K562 (cell line): Measurements from ENCODE around the gene RAB4B. TPM values are rescaled to one million over a fixed set of nuclear protein-coding genes. Genes with fewer than 3 reads are reported as not detected.

Experiments used
- BCOR ChIP-seq: fragments of 450-650 bp; IDR thresholded peaks from 2 replicates; pipeline ENCODE4 v1.6.1; 2016
- JUND ChIP-seq, 2 experiments: IDR thresholded peaks; 2 replicates in 1 of 2; 3 replicates in 1 of 2; pipeline ENCODE4 v1.6.1; 2011; ENCODE audit warnings: borderline replicate concordance in 2 of 2, low read depth in 2 of 2, low read length in 2 of 2, improper control_type of control experiment in 1 of 2, missing biosample characterization in 1 of 2, missing genetic modification characterization in 1 of 2, missing genetic modification reagents in 1 of 2
- KLF10 ChIP-seq: fragments of 250-450 bp; sonication (Bioruptor Pico); IDR thresholded peaks from 2 replicates; pipeline ENCODE4 v1.6.1; 2021; ENCODE audit warnings: matching md5 sums
- MED1 ChIP-seq: sonication (generic); formaldehyde crosslinking; IDR thresholded peaks from 2 replicates; pipeline ENCODE4 v1.8.1; 2023; ENCODE audit warnings: missing genetic modification reagents, borderline replicate concordance
- NCOA4 ChIP-seq: fragments of 450-650 bp; IDR thresholded peaks from 2 replicates; pipeline ENCODE4 v1.6.1; 2018; ENCODE audit warnings: mild to moderate bottlenecking; ENCODE audit not compliant: partially characterized antibody
- PHB ChIP-seq: fragments of 250-450 bp; sonication (Bioruptor Pico); IDR thresholded peaks from 2 replicates; pipeline ENCODE4 v1.5.0; 2021
- POU5F1 ChIP-seq: fragments of 150-350 bp; IDR thresholded peaks from 2 replicates; pipeline ENCODE4 v1.6.1; 2014; ENCODE audit warnings: borderline replicate concordance, low read length, low read depth, mild to moderate bottlenecking; ENCODE audit not compliant: partially characterized antibody
- RBBP5 ChIP-seq: fragments of 200-600 bp; sonication (generic); IDR thresholded peaks from 2 replicates; pipeline ENCODE4 v1.6.1; 2012; ENCODE audit warnings: borderline replicate concordance, mild to moderate bottlenecking, low read length, control low read depth, inconsistent platforms; ENCODE audit not compliant: insufficient read depth, poor library complexity, severe bottlenecking
- SIX5 ChIP-seq, 2 experiments: IDR thresholded peaks; 2 replicates each; pipeline ENCODE4 v1.6.1; 2011; ENCODE audit warnings: low read length in 2 of 2, borderline replicate concordance in 1 of 2, low read depth in 1 of 2, mild to moderate bottlenecking in 1 of 2, moderate library complexity in 1 of 2; ENCODE audit not compliant: insufficient read depth in 1 of 2
- SRSF1 ChIP-seq: fragments of 200-400 bp; formaldehyde crosslinking; IDR thresholded peaks from 2 replicates; pipeline ENCODE4 v1.6.1; 2017; ENCODE audit warnings: mild to moderate bottlenecking, low read depth, low read length, moderate library complexity
- SRSF7 ChIP-seq: fragments of 200-400 bp; formaldehyde crosslinking; optimal IDR thresholded peaks from 2 replicates; pipeline ENCODE3; 2017; ENCODE audit warnings: mild to moderate bottlenecking, low read depth, low read length
- VEZF1 ChIP-seq: fragments of 200-800 bp; sonication (Bioruptor generic); IDR thresholded peaks from 2 replicates; pipeline ENCODE4 v1.6.1; 2017; ENCODE audit warnings: missing genetic modification characterization, missing compliant biosample characterization
- ZNF347 ChIP-seq: fragments of 450-650 bp; formaldehyde crosslinking; IDR thresholded peaks from 2 replicates; pipeline ENCODE4 v1.4.0; 2020; ENCODE audit warnings: low read depth, mild to moderate bottlenecking, moderate library complexity
- ZNF518B ChIP-seq: fragments of 250-450 bp; sonication (Bioruptor Pico); IDR thresholded peaks from 2 replicates; pipeline ENCODE4 v1.5.0; 2021; ENCODE audit warnings: mild to moderate bottlenecking, moderate library complexity
- ZNF785 ChIP-seq: fragments of 250-450 bp; sonication (Bioruptor Pico); IDR thresholded peaks from 2 replicates; pipeline ENCODE4 v1.4.0; 2020; ENCODE audit warnings: mild to moderate bottlenecking
- polyA plus RNA-seq, 8 experiments: library from polyadenylated mRNA; depleted of rRNA in 4 of 8; stranded (reverse) in 5 of 8; unstranded in 3 of 8; fragments of >200 nt; fragmentation: Nextera tagmentation in 2 of 8; fragmentation: Illumina TruSeq in 1 of 8; extraction: Ambion mirVana in 2 of 8; extraction: Trizol in 1 of 8; gene quantifications; 2 replicates each; pipeline versions ENCODE4 v1.2.1 to v1.2.3, GENCODE V29; 2011 to 2014; ENCODE audit warnings: inconsistent platforms in 1 of 8, missing spikeins in 1 of 8
- total RNA-seq, 7 experiments: library from RNA; depleted of rRNA in 6 of 7; stranded (reverse); fragments of >200 nt in 6 of 7; fragmentation: Illumina TruSeq in 2 of 7; extraction: Trizol in 2 of 7; gene quantifications; 2 replicates each; pipeline versions ENCODE4 v1.2.1 to v1.2.3, GENCODE V29; 2011 to 2021; ENCODE audit warnings: low replicate concordance in 1 of 7
- TF ChIP-seq, protein P1 (sequence below): fragments of 250-450 bp; sonication (Bioruptor Pico); IDR thresholded peaks from 2 replicates; pipeline ENCODE4 v1.5.0; 2022; ENCODE audit warnings: mild to moderate bottlenecking
- TF ChIP-seq, protein P2 (sequence below): sonication (generic); formaldehyde crosslinking; IDR thresholded peaks from 2 replicates; pipeline ENCODE4 v1.8.1; 2022; ENCODE audit warnings: missing genetic modification reagents

The RAB4B gene
- total and polyA plus RNA-seq, 9 of the 15 experiments (the other 6 are each of a cell fraction or from before 2014, with no cell fraction given): 0.28 to 20.4 (median 9.0) TPM

DNA sequence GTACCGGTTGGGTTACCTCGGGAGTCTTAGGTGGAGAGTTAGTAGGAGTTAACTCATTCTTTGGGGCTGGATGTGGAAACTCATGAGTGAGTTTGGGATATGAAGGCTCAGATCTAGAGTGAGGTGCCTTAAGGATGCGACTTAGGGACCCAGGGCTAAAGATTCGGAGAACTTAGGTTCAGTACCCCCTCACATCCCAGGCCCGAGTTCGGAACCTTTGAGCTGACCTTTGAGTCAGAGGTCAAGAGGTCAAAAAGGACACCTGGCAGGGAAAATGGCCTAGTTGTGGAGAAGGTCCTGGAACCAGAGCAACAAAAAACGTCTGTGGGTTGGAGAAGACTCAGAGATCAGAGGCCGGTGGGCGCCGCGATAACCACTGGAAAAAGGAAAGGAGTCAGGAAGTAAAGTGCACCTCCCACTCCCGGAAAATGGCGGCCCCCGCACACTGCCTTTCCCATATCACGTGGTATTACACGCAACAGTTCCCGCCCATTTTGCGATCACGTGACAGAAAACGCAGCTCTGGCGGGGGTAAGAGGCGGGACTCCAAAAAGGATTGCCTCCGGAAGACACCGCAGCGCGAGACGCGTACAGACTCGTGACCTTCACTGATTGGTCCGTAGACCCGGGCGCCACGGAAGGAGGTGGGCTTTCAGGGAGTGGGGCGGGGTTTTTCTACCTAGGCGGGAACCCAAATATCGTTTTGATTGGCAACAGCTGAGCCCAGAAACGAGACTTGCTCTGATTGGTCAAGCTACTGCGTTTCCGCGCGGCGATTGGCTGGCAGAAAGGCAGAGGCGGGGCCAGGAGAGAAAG lies 27.8 kb upstream of the RAB4B start, which contains the start of gene ACTMAP (continued):
- TF ChIP-seq POU5F1: peak; percentile 35
- no peak for TF ChIP-seq ZNF347 (CRISPR knock-in tag)
- TF ChIP-seq BCOR: 0 out of 2 replicates have a peak, but pooled peaks have one; percentile 20
- TF ChIP-seq NCOA4: no peak
- no peak for TF ChIP-seq ZNF518B (CRISPR knock-in tag)
- no peak for TF ChIP-seq SRSF7
- TF ChIP-seq, protein P1, sequence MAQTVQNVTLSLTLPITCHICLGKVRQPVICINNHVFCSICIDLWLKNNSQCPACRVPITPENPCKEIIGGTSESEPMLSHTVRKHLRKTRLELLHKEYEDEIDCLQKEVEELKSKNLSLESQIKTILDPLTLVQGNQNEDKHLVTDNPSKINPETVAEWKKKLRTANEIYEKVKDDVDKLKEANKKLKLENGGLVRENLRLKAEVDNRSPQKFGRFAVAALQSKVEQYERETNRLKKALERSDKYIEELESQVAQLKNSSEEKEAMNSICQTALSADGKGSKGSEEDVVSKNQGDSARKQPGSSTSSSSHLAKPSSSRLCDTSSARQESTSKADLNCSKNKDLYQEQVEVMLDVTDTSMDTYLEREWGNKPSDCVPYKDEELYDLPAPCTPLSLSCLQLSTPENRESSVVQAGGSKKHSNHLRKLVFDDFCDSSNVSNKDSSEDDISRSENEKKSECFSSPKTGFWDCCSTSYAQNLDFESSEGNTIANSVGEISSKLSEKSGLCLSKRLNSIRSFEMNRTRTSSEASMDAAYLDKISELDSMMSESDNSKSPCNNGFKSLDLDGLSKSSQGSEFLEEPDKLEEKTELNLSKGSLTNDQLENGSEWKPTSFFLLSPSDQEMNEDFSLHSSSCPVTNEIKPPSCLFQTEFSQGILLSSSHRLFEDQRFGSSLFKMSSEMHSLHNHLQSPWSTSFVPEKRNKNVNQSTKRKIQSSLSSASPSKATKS (CRISPR knock-in tag): no peak
- no peak for TF ChIP-seq SIX5 (IDR thresholded peaks at IDR 0.05; ENCODE audit: borderline replicate concordance in 1 of 2, insufficient read depth in 1 of 2, low read depth in 1 of 2, low read length in 2 of 2)
- TF ChIP-seq RBBP5: peak; percentile 67
- TF ChIP-seq SRSF1: no peak
- TF ChIP-seq PHB (CRISPR knock-in tag): no peak
- TF ChIP-seq JUND (IDR thresholded peaks at IDR 0.05; ENCODE audit: borderline replicate concordance, low read depth, low read length): no peak; the same call in 1 of the 2 replicates
- TF ChIP-seq JUND (tag; IDR thresholded peaks at IDR 0.05; ENCODE audit: borderline replicate concordance, low read depth, low read length): peak; percentile 54; the same call in 2 of the 3 replicates
- TF ChIP-seq VEZF1 (CRISPR knock-in tag): peak; percentile 79
- no peak for TF ChIP-seq ZNF785
- TF ChIP-seq MED1 (CRISPR knock-in tag): no peak
- no peak; the same call in 1 of the 2 replicates for TF ChIP-seq KLF10 (CRISPR knock-in tag)
- TF ChIP-seq, protein P2, sequence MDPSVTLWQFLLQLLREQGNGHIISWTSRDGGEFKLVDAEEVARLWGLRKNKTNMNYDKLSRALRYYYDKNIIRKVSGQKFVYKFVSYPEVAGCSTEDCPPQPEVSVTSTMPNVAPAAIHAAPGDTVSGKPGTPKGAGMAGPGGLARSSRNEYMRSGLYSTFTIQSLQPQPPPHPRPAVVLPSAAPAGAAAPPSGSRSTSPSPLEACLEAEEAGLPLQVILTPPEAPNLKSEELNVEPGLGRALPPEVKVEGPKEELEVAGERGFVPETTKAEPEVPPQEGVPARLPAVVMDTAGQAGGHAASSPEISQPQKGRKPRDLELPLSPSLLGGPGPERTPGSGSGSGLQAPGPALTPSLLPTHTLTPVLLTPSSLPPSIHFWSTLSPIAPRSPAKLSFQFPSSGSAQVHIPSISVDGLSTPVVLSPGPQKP (CRISPR knock-in tag): no peak
